NCI-H446 treated with DMSO at 0.1 percent for 48 hours (cell line): Measurements from ENCODE around the gene TMEM86B.
"Not testable (repeated sequence)": the region's sequence is repeated elsewhere in the genome, so short reads cannot be mapped to it uniquely, and the experiment has no call there.

Experiments used
- DNase-seq: peaks from one replicate; lab custom pipeline; 2025; lab: John Stamatoyannopoulos, UW

The TMEM86B gene

DNA sequence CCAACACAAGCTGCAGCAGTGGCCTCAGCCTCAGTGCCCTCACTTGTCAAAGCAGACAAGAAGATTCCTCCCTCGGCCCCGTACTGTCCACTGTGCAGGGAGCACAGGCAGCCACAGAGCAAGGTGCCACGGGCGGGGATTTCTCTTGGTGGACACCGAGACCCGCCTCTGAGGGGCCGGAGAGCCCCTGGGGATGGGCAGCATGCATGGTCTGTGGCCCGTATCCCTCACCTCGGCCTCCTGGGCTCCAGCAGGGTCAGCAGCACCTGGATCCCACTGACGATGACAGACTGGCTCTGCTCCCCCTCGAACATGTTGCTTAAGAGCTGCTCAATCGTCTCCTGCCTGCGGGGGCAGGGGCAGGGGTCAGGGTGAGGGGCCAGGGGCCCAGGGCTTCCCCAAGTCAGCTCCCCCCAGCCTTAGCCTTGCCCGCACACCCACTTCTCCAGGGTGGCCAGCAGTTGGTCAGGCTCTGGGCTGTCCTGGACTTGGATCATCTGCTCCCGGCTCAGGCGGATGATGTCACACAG, 13.4 kb upstream of the TMEM86B start:
- no peak for DNase-seq

DNA sequence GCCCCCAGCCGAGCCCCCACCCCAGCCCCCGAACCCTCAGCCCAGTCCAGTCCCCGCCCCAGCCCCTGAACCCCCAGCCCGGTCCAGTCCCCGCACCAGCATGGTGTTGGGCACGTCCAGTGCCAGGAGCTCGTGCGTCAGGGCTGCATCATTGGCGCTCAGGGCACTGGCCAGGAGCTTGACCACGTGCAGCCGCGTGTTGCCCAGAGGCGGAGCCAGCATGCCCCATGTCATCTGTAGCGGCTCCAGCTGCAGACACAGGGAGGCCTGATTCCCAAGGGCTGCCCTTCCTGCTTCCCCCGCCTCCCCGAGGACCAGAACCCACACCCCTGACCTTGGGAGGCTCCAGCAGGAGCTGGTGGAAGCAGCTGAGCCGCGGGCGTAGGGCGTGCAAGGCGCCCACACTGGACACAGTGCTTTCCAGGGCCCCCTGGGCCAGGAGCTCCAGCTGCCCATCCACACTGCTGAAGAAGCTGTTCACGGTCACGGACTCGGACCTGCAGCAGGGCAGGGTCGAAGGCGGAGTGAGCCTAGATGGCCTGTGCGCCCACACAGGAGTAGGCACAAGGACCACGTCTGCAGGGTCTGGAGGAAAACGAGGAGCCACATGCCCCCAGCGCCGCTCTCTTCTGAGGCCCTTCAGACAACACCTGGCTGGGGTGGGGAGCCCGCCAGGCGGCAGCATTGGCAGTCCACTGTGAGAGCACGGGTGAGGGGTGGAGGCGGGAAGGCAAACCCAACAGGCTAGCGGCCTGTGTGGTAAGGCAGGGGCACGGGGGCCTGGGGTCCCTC, 12.8 kb upstream of the TMEM86B start:
- no peak for DNase-seq

DNA sequence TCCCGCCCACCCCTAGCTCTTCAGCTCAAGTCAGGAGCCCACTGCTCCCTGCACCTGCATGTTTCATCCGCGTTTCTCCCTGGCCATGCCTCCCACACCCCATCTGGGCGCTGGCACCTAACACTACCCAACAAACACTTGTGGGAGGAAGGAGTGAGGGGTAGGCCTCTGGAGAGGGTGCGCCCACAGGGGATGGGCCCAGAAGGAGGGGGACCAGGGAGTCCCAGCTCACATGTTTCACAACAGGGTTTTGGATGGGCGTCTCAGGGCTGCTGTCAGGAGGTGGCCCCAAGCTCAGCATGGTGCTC, 12.1 kb upstream of the TMEM86B start:
- DNase-seq = no peak

DNA sequence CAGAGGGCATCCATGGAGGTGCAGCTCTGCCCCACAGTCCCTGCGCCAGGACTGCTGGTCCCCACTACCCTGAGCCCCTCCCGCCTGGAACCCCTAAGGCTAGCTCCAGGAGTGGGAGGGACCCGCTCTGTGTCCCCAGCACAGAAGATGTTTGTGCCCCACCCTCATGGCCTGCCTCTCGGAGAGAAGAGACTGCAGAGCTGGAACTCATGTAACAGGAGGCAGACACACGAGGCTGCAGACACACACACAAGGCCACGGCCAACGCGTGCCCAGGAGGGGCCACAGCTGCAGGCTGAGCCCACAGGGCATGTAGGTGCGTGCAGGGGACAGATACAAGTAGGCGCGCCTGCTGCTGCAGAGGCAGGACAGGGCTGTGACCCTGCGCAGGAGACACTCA, 10.4 kb upstream of the TMEM86B start:
- no peak for DNase-seq

DNA sequence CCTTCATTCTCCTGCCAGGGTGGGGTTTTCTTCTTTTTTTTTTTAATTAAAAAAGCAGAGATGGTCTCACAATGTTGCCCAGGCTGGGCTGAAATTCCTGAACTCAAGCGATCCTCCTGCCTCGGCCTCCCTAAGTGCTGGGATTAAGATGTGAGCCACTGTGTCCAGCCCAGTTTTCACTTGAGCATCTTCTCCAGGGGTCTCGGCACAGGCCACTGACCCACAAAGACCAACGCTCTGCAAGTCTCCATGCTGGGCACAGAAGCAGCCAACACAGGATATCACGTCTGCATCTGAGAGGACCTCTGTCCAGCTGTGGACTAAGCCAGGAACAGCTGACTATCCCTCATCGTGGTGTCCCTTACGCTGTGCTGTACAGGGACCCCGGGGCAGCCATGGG, 9.5 kb upstream of the TMEM86B start:
- DNase-seq = no peak

DNA sequence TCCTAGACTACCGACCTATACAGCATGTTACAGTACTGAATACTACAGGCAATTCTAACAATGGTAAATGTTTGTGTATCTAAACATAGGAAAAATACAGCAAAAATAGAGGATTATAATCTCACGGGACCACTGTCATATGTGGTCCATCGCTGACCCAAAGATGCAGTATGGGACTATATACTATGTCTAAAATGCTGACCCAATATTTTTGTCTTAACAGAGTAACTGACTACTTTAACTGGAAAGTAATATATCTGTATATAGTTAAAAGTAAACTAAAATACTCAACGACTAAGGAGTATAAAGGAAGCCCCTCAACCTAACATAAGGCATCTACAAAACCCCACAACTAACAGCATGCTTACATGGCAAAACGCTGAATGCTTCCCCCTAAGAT, 4.4 kb upstream of the TMEM86B start:
- DNase-seq = no peak

DNA sequence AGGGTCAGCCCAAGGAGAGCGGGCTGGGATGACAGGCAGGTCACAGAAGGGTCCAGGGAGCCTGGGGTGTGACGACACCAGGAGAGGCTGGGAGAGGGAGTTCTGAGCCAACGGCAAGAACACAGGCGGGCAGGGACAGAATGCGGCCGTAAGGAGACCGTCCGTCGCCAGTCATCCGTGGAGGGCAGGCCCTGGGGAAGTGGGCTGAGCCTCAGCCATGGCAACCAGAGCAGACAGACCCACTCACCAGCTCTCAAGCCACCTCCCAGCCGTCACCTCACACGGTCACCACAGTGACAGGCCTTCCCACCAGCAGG, 3.7 kb upstream of the TMEM86B start:
- DNase-seq = no peak

DNA sequence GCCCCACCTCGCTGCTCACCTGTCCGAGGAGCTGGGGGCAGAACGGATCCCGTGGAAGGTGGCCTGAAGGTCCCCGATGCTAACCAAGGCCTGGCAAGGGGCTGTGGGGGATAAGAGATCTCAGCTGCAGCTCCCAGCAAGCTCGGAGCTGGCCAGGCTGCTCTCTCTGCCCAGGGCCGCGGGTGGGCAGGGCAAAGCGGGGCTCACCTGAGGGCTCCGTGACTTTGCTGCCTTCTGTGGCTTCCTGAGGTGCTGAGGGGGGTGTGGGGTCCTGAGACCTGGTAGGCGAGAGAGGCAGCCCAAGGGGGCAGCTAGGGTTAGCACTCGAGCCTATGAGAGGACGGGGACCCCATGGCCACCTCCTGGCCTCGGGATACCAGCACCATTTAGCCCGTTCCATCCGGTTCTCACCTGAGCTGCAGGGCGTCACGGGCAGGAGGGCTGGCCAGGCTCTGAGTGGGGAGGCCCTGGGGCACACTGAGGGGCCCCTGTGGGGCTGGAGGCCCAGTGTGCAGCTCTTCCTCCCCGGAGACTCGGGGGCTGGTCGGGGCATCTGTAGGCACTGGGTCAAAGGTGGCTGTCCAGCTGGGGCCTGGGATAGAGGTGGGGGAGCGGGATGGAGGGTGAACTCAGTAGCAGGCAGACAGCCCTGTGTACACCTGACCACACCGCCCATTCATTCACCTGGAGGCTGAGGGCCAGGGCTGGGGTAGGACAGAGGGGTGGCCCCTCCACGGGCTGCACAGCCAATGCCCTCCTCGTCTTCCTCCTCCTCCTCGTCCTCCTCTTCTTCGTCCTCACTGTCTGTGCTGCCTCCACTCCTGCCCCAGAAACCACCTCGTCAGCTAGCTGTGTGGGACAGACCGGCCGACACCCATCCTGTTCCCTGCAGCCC, 3.1 kb upstream of the TMEM86B start:
- DNase-seq = no peak

DNA sequence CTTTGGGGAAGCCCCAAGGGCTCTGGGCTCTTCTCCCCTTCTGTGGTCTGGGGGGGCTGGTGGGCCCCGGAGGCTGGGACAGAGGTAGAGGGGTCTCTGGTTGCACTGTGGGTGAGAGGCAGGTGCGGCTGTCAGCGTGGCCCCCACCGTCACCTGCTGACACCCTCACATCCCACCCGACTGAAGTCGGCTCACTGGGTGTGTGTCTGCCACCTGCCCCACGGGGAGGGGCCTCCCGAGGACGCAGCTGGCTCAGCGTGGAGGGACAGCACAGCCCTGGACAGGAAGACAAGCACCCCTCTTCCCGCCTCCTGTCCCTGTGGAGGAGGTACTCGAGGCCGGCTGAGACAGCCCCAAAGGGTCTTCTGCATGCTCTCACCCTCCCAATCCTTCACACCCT, 2.2 kb upstream of the TMEM86B start:
- no peak for DNase-seq

DNA sequence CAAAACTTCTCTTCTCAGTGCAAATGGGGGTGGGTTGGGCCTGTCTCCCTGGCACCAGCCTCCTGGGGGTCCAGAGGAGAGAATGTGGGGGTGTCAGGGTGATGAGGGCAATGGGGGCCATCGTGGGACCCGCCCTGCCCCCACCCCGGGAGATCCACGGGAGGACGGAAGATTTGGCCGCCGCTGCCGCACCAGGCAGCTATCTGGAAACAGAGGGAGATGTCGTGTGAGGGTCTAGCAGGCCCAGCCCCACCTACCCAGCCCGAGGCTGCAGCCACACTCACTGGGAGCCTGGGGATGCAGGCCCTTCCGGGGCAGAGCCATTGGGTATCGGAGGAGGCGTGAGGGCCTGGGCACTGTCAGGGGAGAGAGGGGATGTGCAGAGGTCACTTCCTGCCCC, 1.8 kb upstream of the TMEM86B start:
- no peak for DNase-seq

DNA sequence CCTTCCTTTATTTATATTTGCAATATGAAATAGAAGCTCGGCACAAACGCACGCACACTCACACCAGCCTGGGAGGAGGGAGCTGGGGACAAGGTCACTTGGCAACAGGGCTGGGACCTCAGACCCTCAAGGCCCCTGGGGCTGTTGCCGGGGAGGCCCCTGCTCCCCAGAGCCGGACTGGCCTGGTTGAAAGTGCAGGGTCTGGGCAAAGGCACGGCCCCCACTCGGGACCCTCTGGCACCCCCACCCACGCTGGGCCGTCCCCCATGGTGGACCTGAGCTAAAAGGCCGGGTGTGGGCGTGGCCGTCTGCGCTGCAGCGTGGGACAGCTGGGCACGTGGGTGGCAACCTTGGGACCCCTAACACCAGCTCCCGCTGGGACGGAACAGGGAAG, 1.2 kb upstream of the TMEM86B start:
- DNase-seq = no peak

DNA sequence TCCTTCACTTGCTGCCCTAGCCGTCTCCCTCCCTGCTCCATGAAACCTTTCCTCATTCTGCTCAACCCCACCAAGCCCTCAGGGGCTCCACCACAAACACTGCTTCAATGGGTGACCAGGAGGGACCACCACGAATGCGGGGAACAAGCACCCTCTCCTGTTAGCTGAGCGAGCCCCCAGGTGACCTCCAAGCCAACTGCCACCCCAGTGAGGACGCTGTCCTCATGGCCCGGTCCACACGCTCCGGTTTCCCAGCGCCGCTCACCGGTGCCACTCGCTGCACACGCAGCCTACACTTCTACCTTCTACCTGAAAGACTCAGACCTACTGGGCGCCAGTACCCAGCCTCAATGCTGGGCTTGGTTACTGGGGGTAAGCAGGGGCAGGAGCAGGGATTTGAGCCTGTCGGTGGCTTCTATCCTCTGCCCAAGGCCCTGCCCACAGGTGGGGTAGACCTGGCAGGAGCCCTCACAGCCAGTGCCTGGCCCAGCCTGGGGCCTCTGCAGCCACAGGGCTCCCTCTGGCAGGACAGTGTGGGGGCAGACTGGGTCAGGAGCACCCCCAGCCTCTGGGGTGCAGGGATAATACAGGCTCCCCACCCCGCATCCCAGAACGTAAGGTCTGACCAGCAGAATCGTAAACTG, 704 bp upstream of the TMEM86B start:
- DNase-seq = no peak

DNA sequence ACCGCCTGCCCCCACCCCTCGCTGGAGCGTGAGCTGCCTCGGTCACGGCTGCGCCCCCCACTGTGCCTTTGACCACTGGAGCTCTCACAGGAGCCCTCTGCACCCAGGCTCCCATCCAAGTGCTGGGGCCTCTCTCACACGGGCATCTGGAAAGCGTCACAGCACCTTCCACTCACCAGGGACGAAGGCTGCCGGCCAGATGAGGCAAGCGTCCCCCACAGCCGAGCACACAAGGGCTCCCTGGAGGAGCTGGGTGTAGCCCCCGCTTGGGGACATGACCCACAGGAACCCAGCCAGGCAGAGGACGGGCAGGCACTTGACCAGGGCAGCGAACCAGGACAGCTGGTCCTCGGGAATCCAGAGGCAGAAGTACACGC, 560 bp downstream of the TMEM86B start:
- DNase-seq = no peak

DNA sequence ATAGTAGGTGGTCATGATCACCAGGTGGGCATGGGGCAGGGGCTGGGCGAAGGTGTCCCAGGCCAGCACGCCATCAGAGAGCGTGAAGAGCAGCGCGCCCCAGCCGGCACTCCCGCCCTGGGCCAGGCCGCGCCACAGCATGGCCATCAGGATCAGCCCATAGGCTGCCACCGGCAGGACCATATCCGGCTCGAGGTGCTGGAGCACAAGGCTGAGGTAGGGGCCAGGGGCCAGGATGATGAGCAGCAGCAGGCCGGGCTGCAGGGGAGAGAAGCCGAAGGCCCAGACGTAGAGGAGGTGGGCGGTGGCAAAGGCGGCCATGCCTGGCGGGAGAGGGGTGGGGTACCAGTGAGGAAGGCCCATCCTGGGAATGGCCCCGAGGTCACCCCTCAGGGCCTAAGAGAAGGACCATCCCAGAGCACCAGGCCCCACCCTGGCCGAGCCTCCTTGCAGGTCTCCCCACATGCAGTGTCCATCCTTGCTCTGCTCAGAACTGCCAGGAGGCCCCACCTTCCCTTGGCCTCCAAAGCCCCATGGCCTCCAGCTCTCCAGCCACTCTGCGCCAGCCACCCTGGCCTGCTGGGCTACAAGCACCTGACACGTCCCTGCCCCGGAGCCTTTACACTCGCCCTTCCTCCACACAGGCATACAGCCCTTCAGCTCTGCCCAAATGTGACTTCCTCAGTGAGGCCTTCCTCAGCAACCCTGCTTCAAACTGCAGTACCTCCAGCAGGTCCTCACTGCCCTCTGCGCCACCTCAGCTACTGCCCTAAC, 1.1 kb downstream of the TMEM86B start:
- no peak for DNase-seq

DNA sequence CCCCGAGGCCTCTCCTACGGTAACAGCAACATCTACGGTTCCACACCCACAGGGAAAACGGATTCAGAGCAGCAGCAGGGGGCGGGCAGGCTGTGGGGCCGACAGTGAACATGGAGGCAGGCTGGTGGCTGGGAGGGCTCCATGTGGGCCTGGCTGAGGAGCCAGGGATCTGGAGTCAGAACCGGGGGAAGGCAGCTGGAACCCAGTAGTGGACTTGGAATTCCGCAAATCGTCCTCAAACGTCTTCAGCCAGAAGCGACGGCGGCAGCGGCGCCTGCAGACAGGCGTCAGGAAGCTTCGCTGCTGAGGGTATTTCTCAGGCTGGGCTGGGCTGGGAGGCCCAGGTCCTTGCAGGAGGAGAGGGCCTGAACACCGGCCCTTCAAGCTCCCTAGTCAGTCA, 1.8 kb downstream of the TMEM86B start:
- DNase-seq = no peak

DNA sequence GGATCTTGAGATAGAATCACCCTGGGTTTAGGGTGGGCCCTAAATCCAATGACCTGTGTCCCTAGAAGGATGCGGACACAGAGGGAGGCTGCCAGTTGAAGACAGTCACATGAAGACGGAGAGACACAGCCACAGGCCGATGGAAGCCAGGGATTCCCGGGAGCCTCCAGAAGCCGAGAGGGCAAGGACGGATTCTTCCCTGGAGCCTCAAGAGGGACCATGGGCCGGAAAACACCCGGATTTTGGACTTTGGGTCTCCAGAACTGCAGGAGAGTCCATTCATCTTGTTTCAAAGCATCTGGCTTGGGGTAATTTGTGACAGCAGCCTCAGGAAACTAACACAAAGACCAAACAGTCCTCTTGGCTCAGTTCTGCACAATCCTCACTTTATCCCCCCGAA, 2.3 kb downstream of the TMEM86B start:
- no peak for DNase-seq

DNA sequence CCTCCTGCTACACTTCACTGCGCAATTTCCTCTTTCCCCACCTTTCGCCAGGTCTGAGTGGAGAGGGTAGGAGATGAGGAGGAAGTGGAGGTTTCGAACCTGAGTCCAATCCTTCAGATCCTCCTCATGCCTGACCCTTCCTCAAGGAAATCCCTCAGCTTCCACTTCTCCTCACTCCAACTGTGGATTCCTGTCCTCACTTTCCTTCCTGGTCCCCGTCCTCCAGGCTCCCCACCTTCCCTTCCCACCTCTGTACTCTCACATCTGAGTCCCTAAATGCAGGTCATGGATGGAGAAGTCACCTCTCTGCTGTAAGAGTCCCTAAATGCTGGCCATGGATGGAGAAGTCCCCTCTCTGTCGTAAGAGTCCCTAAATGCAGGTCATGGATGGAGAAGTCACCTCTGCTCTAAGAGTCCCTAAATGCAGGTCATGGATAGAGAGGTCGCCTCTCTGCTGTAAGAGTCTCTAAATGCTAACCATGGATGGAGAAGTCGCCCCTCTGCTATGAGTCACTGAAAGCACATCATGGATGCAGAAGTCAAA, 3.1 kb downstream of the TMEM86B start:
- no peak for DNase-seq

DNA sequence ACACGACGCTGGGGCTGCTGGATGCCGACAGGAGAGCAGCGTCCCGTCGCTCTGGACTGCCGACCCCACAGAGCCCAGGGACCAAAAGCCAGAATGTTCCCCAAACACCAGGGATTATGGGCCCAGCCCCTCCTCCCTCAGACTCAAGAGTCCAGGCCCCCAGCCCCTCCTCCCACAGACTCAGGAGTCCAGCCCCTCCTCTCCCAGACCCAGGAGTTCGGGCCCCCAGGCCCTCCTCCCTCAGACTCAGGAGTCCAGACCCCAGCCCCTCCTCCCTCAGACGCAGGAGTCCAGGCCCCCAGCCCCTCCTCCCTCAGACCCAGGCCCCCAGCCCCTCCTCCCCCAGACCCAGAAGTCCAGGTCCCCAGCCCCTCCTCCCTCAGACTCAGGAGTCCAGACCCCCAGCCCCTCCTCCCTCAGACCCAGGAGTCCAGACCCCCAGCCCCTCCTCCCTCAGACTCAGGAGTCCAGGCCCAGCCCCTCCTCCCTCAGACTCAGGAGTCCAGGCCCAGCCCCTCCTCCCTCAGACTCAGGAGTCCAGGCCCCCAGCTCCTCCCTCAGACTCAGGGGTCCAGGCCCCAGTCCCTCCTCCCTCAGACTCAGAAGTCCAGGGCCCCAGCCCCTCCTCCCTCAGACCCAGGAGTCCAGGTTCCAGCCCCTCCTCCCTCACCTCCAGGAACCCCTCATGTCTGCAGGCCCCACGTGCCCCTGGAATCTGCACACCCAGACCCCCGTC, 3.7 kb downstream of the TMEM86B start:
- not testable (repeated sequence) for DNase-seq

DNA sequence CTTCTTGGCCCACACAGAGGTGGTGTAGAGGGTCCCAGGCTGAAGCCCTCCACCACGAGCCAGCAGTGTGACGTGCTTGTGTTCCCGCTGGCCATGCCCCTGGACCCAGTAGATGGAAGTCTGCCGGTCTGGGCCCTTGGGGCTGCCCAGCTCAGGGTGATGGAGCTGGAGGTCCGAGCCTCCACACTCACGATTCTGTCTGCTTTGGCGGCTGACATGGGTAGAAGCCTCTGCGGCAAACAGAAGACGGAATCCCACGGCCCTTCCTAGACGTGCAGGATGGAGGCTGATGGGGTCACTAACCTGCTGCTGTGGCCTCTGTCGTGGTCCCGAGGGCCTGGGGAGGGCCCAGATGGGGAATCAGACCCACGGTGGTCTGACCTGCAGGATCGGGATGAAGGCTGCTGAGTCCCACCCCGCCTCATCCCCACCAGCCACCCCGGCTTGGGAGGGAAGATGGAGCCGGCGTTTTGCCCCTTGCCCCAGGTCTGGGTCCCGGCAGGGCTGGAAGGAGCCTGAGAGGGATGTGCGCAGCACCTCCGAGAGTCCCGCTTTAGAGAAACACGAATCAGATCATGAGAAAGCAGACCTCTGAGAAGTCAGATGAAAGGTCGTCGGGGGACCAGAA, 4.4 kb downstream of the TMEM86B start:
- DNase-seq = no peak

DNA sequence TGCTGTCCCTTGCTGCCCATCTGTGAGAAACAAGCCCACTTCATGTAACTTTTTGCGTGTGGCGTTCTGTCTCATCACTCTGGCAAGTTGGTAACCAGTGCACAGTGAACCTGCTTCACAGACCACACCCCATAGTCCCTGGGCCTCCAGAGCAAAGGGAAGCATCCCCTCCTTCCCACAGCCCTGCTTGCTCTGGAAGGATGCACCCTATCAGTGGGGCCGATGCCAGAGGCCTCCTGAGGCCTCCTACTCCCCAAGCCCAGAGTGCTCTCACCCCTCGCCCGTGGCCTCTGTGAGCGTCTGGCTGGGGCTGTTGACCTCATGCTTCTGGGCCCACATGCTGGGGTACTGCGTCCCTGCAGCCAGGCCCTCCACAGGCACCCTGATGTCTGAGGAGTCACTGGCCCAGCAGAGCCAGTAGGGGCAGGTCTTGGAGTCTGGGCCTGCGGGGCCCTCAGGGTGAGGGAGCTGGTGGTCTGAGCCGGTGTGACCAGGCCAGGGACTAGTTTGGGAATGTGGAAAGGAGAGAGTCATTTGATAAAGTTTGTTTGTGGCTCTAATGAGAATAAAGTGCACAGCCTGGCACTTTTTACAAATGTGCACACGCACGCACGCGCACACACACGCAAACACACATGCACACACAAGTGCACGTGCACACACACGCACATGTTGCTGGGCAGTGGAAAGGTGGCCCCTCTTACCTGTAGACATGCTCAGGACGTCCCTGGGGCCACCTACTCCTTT, 5.1 kb downstream of the TMEM86B start:
- no peak for DNase-seq
